Measurements from ENCODE around the gene ZNF319. TPM values are rescaled to one million over a fixed set of nuclear protein-coding genes. Genes with fewer than 3 reads are reported as not detected.

The ZNF319 gene
- total and polyA plus RNA-seq, 2 of the 13 experiments (the other 11 are each of a cell fraction or from before 2014, with no cell fraction given) = 2.4 to 3.6 TPM

- no peak overlapping the region for H3K4me3 ChIP-seq (replicated peaks in 1 of 3; ENCODE audit: insufficient read depth in 1 of 3, low read depth in 2 of 3, low read length in 3 of 3)
- H3K27me3 ChIP-seq (ENCODE audit: control insufficient read depth in 1 of 2, insufficient read depth in 2 of 2, low read length in 2 of 2) = peaks cover 4 to 41% of the 10 kb centered on the region in 2 experiments; a peak in 3 of 5 replicates
- H3K79me2 ChIP-seq (ENCODE audit: insufficient read depth, low read length) = no peaks in the 10 kb centered on the region
- in situ Hi-C loops (cut with HindIII; ENCODE audit: extremely low pct_ligation_motif_present, low pct_unique_long_range_greater_than_20kb) = no loop called here
- no peaks in the 10 kb centered on the region for H3K36me3 ChIP-seq (replicated peaks in 1 of 2; ENCODE audit: control insufficient read depth in 1 of 2, insufficient read depth in 2 of 2, low read length in 2 of 2)
- H3K9me3 ChIP-seq (ENCODE audit: low read length) = no peaks in the 10 kb centered on the region
- H3K4me1 ChIP-seq (ENCODE audit: insufficient read depth, low read length) = no peaks in the 10 kb centered on the region
- intact Hi-C loops (cut with micrococcal nuclease; ENCODE audit: unreplicated experiment) = no loop called here
- no peak for TF ChIP-seq GZF1 (CRISPR knock-in tag; IDR thresholded peaks at IDR 0.05)
- no peak for TF ChIP-seq BHLHE40 (IDR thresholded peaks at IDR 0.05; ENCODE audit: low read length)
- TF ChIP-seq ZNF629 (CRISPR knock-in tag; conservative IDR thresholded peaks at IDR 0.05) = peak; percentile 79
- no peak overlapping the region for H3K27ac ChIP-seq (ENCODE audit: extremely low read length, insufficient read depth, low read length)
- 21% methylated on average over 4 of the region's 10 CpGs for WGBS (ENCODE audit: low lambda C conversion rate)
- no peak overlapping the region for H3K9ac ChIP-seq (ENCODE audit: insufficient read depth, low read depth, low read length)
- no peak for ATAC-seq
- H2AFZ ChIP-seq (ENCODE audit: low read length) = no peak overlapping the region
- no peak for DNase-seq (ENCODE audit: low spot score)
- ChIA-PET CTCF (ENCODE audit: low intra/inter-chr PET ratio, low total read pairs) (no interaction called here), POLR2A (no interaction called here)
- H3K4me2 ChIP-seq (ENCODE audit: low read depth, low read length) = no peak overlapping the region
- H4K20me1 ChIP-seq (ENCODE audit: insufficient read depth, low read length) = no peaks in the 10 kb centered on the region
- no peak for FAIRE-seq
- no TSS peak for BruUV-seq (replicated peaks)
Measured at GRCh38 chr16:57964157-57964700, 36.2 kb downstream of the ZNF319 start.

GRCh38 chr16:57962756-57963155, 37.7 kb downstream of the ZNF319 start:
- Histone ChIP-seq H3K4me3 (replicated peaks in 1 of 3; ENCODE audit: insufficient read depth in 1 of 3, low read depth in 2 of 3, low read length in 3 of 3) (no peak overlapping the region), H3K9ac (ENCODE audit: insufficient read depth, low read depth, low read length) (no peak overlapping the region), H3K27me3 (ENCODE audit: control insufficient read depth in 1 of 2, insufficient read depth in 2 of 2, low read length in 2 of 2) (peaks cover 4 to 52% of the 10 kb centered on the region in 2 experiments; a peak in 3 of 5 replicates), H3K27ac (ENCODE audit: extremely low read length, insufficient read depth, low read length) (no peak overlapping the region), H3K36me3 (replicated peaks in 1 of 2; ENCODE audit: control insufficient read depth in 1 of 2, insufficient read depth in 2 of 2, low read length in 2 of 2) (no peaks in the 10 kb centered on the region), H3K4me1 (ENCODE audit: insufficient read depth, low read length) (peaks cover 6% of the 10 kb centered on the region), H3K79me2 (ENCODE audit: insufficient read depth, low read length) (no peaks in the 10 kb centered on the region), H3K9me3 (ENCODE audit: low read length) (no peaks in the 10 kb centered on the region), H2AFZ (ENCODE audit: low read length) (no peak overlapping the region), H4K20me1 (ENCODE audit: insufficient read depth, low read length) (no peaks in the 10 kb centered on the region), H3K4me2 (ENCODE audit: low read depth, low read length) (no peak overlapping the region)
- no TSS peak for BruUV-seq (replicated peaks)
- in situ Hi-C loops (cut with HindIII; ENCODE audit: extremely low pct_ligation_motif_present, low pct_unique_long_range_greater_than_20kb) = no loop called here
- ATAC-seq (peak; percentile 9; the same call in 2 of the 3 replicates), DNase-seq (ENCODE audit: low spot score) (no peak), FAIRE-seq (no peak)
- intact Hi-C loops (cut with micrococcal nuclease; ENCODE audit: unreplicated experiment) = no loop called here
- ChIA-PET CTCF (ENCODE audit: low intra/inter-chr PET ratio, low total read pairs) (no interaction called here), POLR2A (no interaction called here)
- no peak for TF ChIP-seq PCBP1 (IDR thresholded peaks at IDR 0.05; ENCODE audit: borderline replicate concordance, low read depth, low read length)
- TF ChIP-seq KMT2B (CRISPR knock-in tag; IDR thresholded peaks at IDR 0.05) = no peak
- TF ChIP-seq, protein P1, sequence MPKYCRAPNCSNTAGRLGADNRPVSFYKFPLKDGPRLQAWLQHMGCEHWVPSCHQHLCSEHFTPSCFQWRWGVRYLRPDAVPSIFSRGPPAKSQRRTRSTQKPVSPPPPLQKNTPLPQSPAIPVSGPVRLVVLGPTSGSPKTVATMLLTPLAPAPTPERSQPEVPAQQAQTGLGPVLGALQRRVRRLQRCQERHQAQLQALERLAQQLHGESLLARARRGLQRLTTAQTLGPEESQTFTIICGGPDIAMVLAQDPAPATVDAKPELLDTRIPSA (CRISPR knock-in tag; IDR thresholded peaks at IDR 0.05; ENCODE audit: borderline replicate concordance) = no peak
- 17% methylated on average over 9 of the region's 9 CpGs for WGBS (ENCODE audit: low lambda C conversion rate)
